ENCODE measurements around the gene CERCAM.

The CERCAM gene

GRCh38 chr9:128389395-128390149, 31.1 kb upstream of the CERCAM start:
- Histone ChIP-seq H3K4me1 (no peaks in the 10 kb centered on the region), H3K4me3 (no peak overlapping the region), H3K9me3 (no peaks in the 10 kb centered on the region), H3K36me3 (replicated peaks) (peaks cover 18% of the 10 kb centered on the region), H3K27me3 (ENCODE audit: low read depth) (no peaks in the 10 kb centered on the region)
- DNase-seq (ENCODE audit: low spot score in 2 of 2) = no peak
- in situ Hi-C loops (cut with MboI; ENCODE audit: low sequenced_read_pairs) = no loop called here

- H3K9me3 ChIP-seq = no peaks in the 10 kb centered on the region
- H3K4me3 ChIP-seq = no peak overlapping the region
- no peaks in the 10 kb centered on the region for H3K4me1 ChIP-seq
- peaks cover 14% of the 10 kb centered on the region for H3K36me3 ChIP-seq (replicated peaks)
- DNase-seq (ENCODE audit: low spot score in 2 of 2) = no peak
- H3K27me3 ChIP-seq (ENCODE audit: low read depth) = no peaks in the 10 kb centered on the region
- in situ Hi-C loops (cut with MboI; ENCODE audit: low sequenced_read_pairs) = no loop called here
Observed at GRCh38 chr9:128390150-128390812, 30.4 kb upstream of the CERCAM start.

- H3K36me3 ChIP-seq (replicated peaks) = peaks cover 14% of the 10 kb centered on the region
- DNase-seq (ENCODE audit: low spot score in 2 of 2) = no peak
- H3K27me3 ChIP-seq (ENCODE audit: low read depth) = no peaks in the 10 kb centered on the region
- H3K4me1 ChIP-seq = no peaks in the 10 kb centered on the region
- H3K9me3 ChIP-seq = no peaks in the 10 kb centered on the region
- no peak overlapping the region for H3K4me3 ChIP-seq
- in situ Hi-C loops (cut with MboI; ENCODE audit: low sequenced_read_pairs) = no loop called here
Observed at GRCh38 chr9:128390813-128391711, 29.6 kb upstream of the CERCAM start.

GRCh38 chr9:128391956-128392301, 28.7 kb upstream of the CERCAM start:
- Histone ChIP-seq H3K27me3 (ENCODE audit: low read depth) (peaks cover under 1% of the 10 kb centered on the region; the same call in 1 of the 2 replicates), H3K36me3 (replicated peaks) (peaks cover 14% of the 10 kb centered on the region), H3K4me3 (no peak overlapping the region), H3K9me3 (no peaks in the 10 kb centered on the region), H3K4me1 (no peaks in the 10 kb centered on the region)
- in situ Hi-C loops (cut with MboI; ENCODE audit: low sequenced_read_pairs) = no loop called here
- no peak for DNase-seq (ENCODE audit: low spot score in 2 of 2)

- Histone ChIP-seq H3K27me3 (ENCODE audit: low read depth) (peaks cover 6% of the 10 kb centered on the region; the same call in 1 of the 2 replicates), H3K4me3 (no peak overlapping the region), H3K36me3 (replicated peaks) (peaks cover 11% of the 10 kb centered on the region), H3K4me1 (no peaks in the 10 kb centered on the region), H3K9me3 (no peaks in the 10 kb centered on the region)
- no peak for DNase-seq (ENCODE audit: low spot score in 2 of 2)
- in situ Hi-C loops (cut with MboI; ENCODE audit: low sequenced_read_pairs) = no loop called here
Observed at GRCh38 chr9:128392302-128393144, 28.1 kb upstream of the CERCAM start.

GRCh38 chr9:128393145-128393775, 27.4 kb upstream of the CERCAM start:
- no peaks in the 10 kb centered on the region for H3K9me3 ChIP-seq
- no peak for DNase-seq (ENCODE audit: low spot score in 2 of 2)
- peaks cover 6% of the 10 kb centered on the region; the same call in 1 of the 2 replicates for H3K27me3 ChIP-seq (ENCODE audit: low read depth)
- in situ Hi-C loops (cut with MboI; ENCODE audit: low sequenced_read_pairs) = no loop called here
- H3K4me1 ChIP-seq = no peaks in the 10 kb centered on the region
- no peak overlapping the region for H3K4me3 ChIP-seq
- H3K36me3 ChIP-seq (replicated peaks) = peaks cover 10% of the 10 kb centered on the region

GRCh38 chr9:128393970-128394369, 26.7 kb upstream of the CERCAM start:
- DNase-seq (ENCODE audit: low spot score in 2 of 2) = no peak
- peaks cover 6% of the 10 kb centered on the region; the same call in 1 of the 2 replicates for H3K27me3 ChIP-seq (ENCODE audit: low read depth)
- H3K4me3 ChIP-seq = no peak overlapping the region
- H3K9me3 ChIP-seq = no peaks in the 10 kb centered on the region
- H3K4me1 ChIP-seq = no peaks in the 10 kb centered on the region
- in situ Hi-C loops (cut with MboI; ENCODE audit: low sequenced_read_pairs) = no loop called here
- peaks cover 3% of the 10 kb centered on the region for H3K36me3 ChIP-seq (replicated peaks)

- Histone ChIP-seq H3K9me3 (no peaks in the 10 kb centered on the region), H3K4me3 (no peak overlapping the region), H3K4me1 (no peaks in the 10 kb centered on the region), H3K27me3 (ENCODE audit: low read depth) (peaks cover 6% of the 10 kb centered on the region; the same call in 1 of the 2 replicates), H3K36me3 (replicated peaks) (no peaks in the 10 kb centered on the region; the same call in 1 of the 2 replicates)
- in situ Hi-C loops (cut with MboI; ENCODE audit: low sequenced_read_pairs) = no loop called here
- no peak for DNase-seq (ENCODE audit: low spot score in 2 of 2)
Observed at GRCh38 chr9:128394379-128395168, 26.1 kb upstream of the CERCAM start.

GRCh38 chr9:128396970-128397613, 23.6 kb upstream of the CERCAM start:
- H3K9me3 ChIP-seq = no peaks in the 10 kb centered on the region
- no peak for DNase-seq (ENCODE audit: low spot score in 2 of 2)
- no peaks in the 10 kb centered on the region for H3K36me3 ChIP-seq (replicated peaks)
- peaks cover 6% of the 10 kb centered on the region; the same call in 1 of the 2 replicates for H3K27me3 ChIP-seq (ENCODE audit: low read depth)
- in situ Hi-C loops (cut with MboI; ENCODE audit: low sequenced_read_pairs) = no loop called here
- H3K4me3 ChIP-seq = no peak overlapping the region
- H3K4me1 ChIP-seq = no peaks in the 10 kb centered on the region

- in situ Hi-C loops (cut with MboI; ENCODE audit: low sequenced_read_pairs) = no loop called here
- no peaks in the 10 kb centered on the region for H3K9me3 ChIP-seq
- peaks cover 6% of the 10 kb centered on the region; the same call in 1 of the 2 replicates for H3K27me3 ChIP-seq (ENCODE audit: low read depth)
Observed at GRCh38 chr9:128397831-128398230, 22.8 kb upstream of the CERCAM start.

GRCh38 chr9:128399861-128400260, 20.8 kb upstream of the CERCAM start:
- H3K9me3 ChIP-seq = no peaks in the 10 kb centered on the region
- H3K36me3 ChIP-seq (replicated peaks) = no peaks in the 10 kb centered on the region
- H3K27me3 ChIP-seq (ENCODE audit: low read depth) = peaks cover 6% of the 10 kb centered on the region; the same call in 1 of the 2 replicates
- H3K4me3 ChIP-seq = no peak overlapping the region
- DNase-seq (ENCODE audit: low spot score in 2 of 2) = no peak
- in situ Hi-C loops (cut with MboI; ENCODE audit: low sequenced_read_pairs) = no loop called here
- no peaks in the 10 kb centered on the region for H3K4me1 ChIP-seq

More at GRCh38 chr9:128397831-128398230, 22.8 kb upstream of the CERCAM start:
- no peaks in the 10 kb centered on the region for H3K4me1 ChIP-seq
- DNase-seq (ENCODE audit: low spot score in 2 of 2) = no peak
- no peak overlapping the region for H3K4me3 ChIP-seq
- H3K36me3 ChIP-seq (replicated peaks) = no peaks in the 10 kb centered on the region

- H3K36me3 ChIP-seq (replicated peaks) = no peaks in the 10 kb centered on the region
- H3K9me3 ChIP-seq = no peaks in the 10 kb centered on the region
- no peaks in the 10 kb centered on the region for H3K27me3 ChIP-seq (ENCODE audit: low read depth)
- no peak for DNase-seq (ENCODE audit: low spot score in 2 of 2)
- H3K4me1 ChIP-seq = peaks cover 23% of the 10 kb centered on the region
- H3K4me3 ChIP-seq = no peak overlapping the region
- in situ Hi-C loops (cut with MboI; ENCODE audit: low sequenced_read_pairs) = no loop called here
Observed at GRCh38 chr9:128404560-128404959, 16.1 kb upstream of the CERCAM start.
